ENCODE measurements around the gene RALA. TPM values are rescaled to one million over a fixed set of nuclear protein-coding genes. Genes with fewer than 3 reads are reported as not detected.
"Not testable (repeated sequence)": the region's sequence is repeated elsewhere in the genome, so short reads cannot be mapped to it uniquely, and the experiment has no call there.

RALA gene
- total RNA-seq, 2 donors from 2014 or later: 22.1 to 23.7 TPM

DNA sequence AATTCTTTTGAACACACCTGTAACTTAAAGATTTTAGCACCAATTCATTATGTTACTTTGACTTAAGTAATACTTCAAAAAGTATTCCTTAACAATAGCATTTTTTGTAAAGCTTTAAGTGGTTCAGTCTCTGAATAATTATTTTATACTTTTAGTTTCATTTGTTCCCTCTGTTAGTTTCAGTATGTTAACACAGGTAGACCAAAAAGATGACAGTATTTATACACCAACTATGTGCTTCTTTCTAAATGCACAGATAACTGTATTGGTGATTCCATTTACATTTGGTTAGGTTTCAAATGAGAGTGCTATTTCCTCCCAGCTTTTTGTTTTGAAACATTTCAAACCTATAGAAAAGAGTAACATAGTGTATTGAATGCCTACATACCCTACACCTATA is 14.0 kb downstream of the RALA start:
- intact Hi-C loops (cut with DNase I): no loop called here
- no peak for DNase-seq (ENCODE audit: low spot score)

DNA sequence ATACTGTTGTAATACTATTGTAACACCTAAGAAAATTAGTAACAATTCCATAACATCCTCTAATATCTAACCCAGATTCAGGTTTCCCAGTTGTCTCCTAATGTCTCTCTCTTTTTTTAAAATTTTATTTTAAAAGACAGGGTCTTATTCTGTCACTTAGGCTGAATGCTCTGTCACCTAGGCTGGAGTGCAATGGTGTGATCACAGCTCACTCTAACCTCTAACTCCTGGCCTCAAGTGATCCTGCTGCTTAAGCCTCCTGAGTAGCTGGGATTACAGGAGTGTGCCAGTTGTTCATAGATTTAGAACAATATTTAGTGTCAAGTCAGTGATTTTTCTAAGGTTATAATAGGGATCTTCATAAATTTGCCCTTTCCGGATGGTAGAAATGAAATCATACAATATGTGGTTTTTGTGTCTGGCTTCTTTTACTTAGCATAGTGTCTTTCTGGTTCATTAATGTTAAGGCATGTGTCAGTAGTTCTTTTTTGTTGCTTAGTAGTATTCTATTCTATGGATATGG is 14.7 kb downstream of the RALA start:
- DNase-seq (ENCODE audit: low spot score): no peak
- intact Hi-C loops (cut with DNase I): no loop called here

DNA sequence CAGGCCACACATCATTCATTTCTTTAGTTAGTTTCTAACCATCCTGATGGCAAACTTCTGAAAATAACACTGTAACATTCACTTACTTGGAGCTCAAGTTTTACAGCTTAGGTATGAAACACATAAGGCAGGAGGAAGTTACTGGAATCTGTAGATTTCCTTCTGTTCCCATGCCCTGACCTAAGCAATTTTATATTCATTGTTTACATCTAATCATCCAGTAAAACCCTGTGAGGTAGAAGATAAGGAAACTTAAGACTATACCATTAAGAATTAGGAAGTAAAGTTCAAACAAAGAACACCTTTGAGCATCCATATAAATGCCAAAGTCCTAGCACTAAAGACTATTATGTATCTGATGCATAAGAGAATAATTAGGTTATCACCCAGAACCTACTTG is 19.5 kb downstream of the RALA start:
- DNase-seq (ENCODE audit: low spot score): no peak
- intact Hi-C loops (cut with DNase I): no loop called here

DNA sequence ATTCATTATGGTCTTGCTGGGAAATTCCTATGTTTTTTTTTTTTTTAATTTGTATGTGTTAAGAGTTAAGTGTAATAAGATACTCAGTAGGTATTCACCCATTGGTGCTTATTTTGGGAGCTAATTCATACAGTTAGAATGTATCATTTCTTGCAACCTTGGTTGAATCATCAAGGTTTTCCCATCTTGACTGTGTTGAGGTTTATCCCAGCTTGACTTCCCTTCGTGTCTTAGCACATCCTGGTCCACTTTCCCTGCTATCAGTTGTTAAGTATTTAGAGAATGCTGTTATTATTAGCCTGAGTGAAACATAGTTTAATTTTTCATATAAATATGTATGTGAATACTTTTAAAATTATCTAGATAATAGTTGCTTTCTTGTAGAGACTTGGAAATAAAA is 20.8 kb downstream of the RALA start:
- no peak for DNase-seq (ENCODE audit: low spot score)
- intact Hi-C loops (cut with DNase I): no loop called here

DNA sequence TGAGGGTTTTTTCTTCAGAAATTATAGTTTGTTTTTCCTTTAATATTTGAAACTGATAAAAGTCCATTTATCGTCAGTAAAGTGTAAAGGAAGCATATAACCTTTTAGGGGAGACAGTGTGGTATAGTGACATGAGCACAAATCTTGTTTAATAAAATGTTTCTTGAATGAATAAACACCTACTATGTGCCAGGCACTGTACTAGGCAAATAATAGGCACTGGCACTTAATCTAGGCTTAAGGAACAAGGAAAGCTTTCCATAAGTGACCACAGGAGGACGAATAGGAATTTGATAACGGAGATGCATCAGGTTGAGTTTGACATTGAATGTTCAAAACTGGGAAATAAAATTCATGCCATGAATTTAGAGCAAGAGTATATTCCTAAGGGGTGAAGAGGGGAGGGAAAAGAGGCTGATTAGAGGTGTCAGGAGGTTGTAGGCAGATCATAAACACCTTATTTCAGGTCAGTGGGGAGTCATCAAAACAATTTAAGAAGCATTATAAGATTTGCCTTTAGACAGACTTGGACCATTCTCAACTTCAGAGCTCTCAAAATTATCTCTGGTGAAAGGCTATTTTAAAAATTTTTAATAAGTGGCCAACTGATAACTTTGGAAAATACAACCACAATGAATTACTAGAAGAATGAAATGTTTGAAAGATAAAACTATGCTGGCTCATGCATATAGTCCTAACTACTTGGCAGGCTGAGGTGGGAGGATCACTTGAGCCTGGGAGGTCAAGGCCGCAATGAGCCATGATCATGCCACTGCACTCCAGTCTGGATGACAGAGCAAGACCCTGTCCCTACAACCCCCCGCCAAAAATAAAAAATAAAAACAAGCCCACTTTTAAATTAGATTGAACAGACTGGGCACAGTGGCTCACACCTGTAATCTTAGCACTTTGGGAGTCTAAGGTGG is 22.4 kb downstream of the RALA start:
- no peak for DNase-seq (ENCODE audit: low spot score)
- intact Hi-C loops (cut with DNase I): no loop called here

DNA sequence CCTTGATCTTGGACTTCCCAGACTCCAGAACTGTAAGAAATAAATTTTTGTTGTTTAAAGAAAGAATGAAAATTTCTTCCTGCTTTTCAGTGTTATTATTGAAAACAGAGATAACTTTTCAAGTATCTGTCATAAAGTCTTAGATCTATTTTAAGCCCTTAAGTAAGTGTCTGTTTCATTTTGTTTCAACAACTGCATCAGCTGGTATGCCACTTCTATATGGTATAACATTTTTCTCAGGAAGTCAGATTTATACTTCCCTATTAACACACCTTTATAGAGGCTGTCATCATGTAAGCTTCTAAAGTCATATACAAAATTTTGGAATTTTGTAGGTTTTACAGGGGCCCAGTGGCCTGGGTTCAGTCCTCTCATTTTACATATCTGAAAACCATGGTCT is 24.4 kb downstream of the RALA start:
- intact Hi-C loops (cut with DNase I): no loop called here
- no peak for DNase-seq (ENCODE audit: low spot score)

DNA sequence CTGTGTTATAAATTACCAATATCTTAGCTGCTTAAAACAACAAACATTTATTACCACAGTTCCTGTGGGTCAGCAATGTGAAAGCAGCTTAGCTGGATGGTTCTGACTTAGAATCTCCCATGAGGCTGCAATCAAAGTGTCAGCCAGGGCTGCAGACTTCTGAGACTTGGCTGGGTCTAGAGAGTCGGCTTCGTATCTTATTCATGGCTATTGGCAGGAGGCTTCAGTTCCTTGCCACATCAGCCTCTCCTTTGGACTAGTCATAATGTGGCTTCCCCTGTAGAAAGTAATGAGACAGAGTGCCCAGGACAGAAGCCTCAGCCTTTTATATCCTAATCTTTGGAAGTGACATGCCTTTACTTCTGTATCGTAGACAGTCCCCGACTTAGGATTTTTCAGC is 27.3 kb downstream of the RALA start:
- no peak for DNase-seq (ENCODE audit: low spot score)

DNA sequence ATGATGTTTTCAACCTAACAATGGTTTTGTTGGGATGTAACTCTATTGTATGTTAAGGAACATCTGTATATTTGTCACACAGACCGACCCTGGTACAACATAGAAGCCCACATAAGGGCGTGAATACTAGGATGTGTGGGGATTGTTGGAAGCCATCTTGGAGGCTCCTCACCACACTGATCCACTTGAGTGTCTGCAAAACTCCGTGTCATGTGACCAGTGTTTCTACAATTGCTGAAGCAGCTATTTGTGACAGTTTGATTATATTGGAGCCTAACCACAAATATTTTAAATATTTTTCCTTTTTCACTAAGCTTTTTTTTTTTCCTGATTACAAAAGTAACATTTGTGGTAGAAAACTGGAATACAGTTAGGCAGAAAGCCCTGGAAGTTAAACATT is 27.9 kb downstream of the RALA start:
- no peak for DNase-seq (ENCODE audit: low spot score)
- intact Hi-C loops (cut with DNase I): no loop called here

More for the DNA sequence above, 27.3 kb downstream of the RALA start:
- intact Hi-C loops (cut with DNase I): no loop called here

DNA sequence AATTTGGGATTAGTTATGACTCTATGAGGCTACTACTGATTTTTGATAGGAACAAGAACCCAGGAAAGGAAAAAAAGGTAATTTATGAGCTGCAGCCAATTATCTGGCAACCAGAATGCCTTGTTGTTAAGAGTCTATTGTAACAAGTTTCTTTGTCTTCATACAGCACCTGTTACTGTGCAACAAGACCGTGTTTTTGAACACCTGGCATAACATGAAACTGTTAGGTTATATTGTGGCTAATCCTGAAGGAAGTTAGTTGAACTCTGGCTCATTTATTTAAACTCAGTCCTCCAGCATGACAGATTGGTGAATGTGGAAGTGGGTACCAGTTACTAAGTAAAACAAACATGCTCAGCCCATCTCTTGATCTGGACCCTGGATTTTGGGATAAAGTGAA is 33.0 kb downstream of the RALA start:
- DNase-seq (ENCODE audit: low spot score): no peak
- intact Hi-C loops (cut with DNase I): no loop called here

DNA sequence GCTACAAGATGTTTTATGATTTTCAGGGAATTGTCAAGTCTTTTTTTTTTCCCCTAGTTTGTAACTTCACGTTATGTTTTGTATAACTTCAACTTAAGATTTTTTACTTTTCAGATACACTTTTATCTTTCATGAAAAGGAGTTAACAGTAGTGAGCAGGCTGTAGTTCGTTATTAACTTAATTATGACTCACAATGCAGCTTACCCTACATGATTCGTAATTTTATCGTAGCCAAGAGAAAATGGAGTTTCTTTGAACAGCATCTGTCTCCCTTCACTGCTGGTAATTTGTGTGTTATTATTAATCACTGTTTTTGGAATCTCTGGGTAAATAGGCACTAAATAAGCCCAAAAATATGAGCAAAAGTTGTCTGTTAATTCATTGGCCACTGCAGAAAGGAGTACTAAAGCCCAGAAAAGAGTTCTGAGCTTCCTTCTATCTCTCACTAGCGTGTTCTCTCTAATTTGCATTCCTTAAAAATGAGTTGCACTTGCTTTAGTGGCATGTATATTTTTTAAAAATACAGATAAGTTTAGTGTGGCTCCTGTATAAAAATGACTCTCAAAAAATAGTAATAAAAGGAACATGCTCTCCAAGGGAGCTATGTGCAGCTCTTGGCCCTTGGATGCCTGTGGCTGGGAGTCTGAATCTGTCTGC is 36.1 kb downstream of the RALA start:
- intact Hi-C loops (cut with DNase I): no loop called here
- DNase-seq (ENCODE audit: low spot score): no peak

DNA sequence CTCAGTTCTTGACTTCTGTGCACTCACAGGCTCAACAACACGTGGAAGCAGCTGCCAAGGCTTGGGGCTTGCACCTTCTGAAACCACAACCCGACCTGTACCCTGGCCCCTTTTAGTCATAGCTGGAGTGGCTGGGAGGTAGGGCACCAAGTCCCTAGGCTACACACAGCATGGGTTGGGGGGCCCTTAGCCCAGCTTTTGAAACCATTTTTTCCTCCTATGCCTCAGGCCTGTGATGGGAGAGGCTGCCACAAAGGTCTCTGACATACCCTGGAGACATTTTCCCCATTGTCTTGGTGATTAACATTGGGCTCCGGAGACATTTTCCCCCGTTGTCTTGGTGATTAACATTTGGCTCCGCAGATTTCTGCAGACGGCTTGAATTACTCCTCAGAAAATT is 38.6 kb downstream of the RALA start:
- DNase-seq (ENCODE audit: low spot score): no peak
- intact Hi-C loops (cut with DNase I): no loop called here

DNA sequence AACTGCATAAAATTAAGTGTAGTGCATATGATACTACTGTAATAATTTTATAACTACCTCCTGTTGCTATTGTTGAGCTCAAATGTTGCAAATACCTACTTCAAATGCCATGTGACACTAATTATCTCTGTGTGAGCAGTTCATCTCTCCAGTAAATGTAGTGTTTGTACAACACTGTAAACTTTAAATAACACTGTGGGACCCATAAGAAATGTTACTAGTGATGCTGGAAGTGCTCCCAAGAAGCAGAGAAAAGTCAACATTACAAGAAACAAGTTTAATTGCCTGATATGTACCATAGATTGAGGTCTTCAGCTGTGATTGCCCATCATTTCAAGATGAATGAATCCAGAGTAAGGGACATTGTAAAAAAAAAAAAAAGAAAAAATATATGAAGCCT is 39.9 kb downstream of the RALA start:
- intact Hi-C loops (cut with DNase I): no loop called here

DNA sequence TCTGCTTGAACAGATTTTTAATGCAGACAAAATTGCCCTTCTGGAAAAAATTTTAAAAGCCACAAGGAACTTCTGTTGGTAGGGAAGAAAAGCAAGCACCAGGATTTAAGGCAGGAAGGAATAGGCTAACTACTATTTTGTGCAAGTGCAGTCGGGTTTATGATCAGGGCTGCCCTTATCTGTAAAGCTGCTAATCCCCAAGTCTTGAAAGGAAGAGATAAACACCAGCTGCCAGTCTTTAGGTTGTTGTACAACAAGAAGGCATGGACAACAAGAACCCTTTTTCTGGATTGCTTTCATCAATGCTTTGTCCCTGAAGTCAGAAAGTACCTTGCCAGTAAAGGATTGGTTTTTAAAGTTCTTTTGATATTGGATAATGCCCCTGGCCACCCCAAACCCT is 40.7 kb downstream of the RALA start:
- intact Hi-C loops (cut with DNase I): no loop called here
- no peak for DNase-seq (ENCODE audit: low spot score)

More for the DNA sequence above, 39.9 kb downstream of the RALA start:
- no peak for DNase-seq (ENCODE audit: low spot score)

DNA sequence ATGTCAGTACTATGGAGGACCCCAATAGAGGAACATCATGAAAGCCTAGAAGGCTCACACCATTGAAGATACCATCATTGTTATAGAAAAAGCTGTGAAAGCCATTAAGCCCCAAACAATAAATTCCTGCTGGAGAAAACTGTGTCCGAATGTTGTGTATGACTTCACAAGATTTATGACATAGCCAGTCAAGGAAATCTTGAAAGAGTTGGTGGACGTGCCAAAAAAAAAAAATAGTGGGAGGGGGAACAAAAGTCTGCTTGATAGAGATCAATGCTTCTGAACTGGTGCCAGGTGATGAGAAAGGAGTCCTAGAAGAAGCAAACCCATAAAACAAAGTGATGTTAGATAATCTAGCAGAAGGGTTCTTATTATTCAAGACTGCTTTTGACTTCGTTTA is 41.2 kb downstream of the RALA start:
- intact Hi-C loops (cut with DNase I): no loop called here
- no peak for DNase-seq (ENCODE audit: low spot score)

DNA sequence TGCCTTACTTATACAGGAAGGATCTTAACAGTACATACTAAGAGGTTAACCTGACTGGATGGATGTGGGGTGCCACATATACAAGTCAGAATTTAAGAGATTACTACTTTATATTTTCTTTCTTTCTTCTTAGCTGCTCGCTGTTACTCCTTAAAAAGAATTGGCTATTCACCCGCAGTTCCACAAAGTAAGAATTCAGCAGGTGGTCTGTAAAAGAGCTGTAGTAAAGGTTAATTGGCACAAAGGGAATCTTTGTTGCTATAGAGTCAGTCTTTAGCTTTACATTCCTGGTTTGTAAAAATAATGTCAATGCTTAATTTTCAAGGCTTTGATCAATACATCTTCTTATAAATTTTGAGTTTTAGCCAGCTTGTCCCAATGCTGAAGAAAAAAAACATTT is 43.2 kb downstream of the RALA start:
- intact Hi-C loops (cut with DNase I): no loop called here
- DNase-seq (ENCODE audit: low spot score): no peak

DNA sequence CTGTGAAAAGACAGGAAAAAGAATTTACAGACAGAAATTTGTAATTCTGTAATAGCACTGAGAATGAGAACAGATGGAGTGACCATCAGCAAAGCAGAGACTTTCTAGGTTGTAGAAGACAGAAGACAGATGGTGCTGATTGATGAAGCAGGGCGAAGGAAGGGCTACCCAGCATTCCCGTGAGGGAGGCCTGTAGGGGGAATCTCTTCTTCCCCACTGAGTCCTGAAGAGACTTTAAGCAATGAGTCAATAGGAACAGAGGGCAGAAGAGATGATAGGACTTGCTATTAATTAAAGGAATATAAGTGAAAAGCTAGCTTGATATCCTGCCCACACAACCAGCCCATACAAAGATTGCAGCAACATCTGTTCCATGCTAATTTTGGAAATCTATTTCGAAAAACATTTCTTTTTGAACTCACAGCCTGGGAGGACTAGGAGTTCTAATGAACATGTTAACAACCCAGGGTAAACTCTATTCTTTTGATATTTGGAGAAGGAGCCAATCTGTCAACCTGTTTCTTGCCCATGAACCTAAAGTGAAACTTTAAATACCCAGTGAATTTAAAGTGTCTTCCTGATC is 44.1 kb downstream of the RALA start:
- intact Hi-C loops (cut with DNase I): no loop called here
- no peak for DNase-seq (ENCODE audit: low spot score)

DNA sequence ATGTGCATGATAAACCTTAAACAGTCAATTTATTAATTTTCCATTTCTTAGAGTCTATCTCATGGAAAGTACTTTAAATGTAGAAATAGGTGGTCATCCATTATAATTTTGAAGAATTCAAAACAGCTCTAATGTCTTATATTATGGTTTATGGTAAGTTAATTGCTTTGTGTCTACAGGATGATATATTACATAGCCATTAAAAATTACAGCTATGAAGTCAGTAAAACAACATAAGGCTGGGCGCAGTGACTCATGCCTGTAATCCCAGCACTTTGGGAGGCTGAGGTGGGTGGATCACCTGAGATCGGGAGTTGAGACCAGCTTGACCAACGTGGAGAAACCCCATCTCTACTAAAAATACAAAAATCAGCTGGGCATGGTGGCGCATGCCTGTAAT is 44.9 kb downstream of the RALA start:
- intact Hi-C loops (cut with DNase I): not testable (repeated sequence)

DNA sequence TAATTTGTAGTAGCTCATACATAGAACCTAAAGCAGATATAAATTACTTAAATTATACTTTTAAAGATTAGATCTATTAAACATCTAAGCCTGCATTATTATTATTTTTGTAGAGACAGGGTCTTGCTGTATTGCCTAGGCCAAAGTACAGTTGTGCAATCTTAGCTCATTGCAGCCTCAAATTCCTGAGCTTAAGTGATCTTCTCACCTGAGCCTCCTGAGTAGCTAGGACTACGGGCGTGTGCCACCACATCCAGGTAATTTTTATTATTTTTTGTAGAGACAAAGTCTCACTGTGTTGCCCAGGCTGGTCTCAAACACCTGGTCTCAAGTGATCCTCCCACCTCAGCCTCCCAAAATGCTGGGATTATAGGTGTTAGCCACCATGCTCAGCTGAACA is 46.7 kb downstream of the RALA start:
- DNase-seq (ENCODE audit: low spot score): no peak
- intact Hi-C loops (cut with DNase I): no loop called here

More for the DNA sequence above, 44.9 kb downstream of the RALA start:
- DNase-seq (ENCODE audit: low spot score): not testable (repeated sequence)

DNA sequence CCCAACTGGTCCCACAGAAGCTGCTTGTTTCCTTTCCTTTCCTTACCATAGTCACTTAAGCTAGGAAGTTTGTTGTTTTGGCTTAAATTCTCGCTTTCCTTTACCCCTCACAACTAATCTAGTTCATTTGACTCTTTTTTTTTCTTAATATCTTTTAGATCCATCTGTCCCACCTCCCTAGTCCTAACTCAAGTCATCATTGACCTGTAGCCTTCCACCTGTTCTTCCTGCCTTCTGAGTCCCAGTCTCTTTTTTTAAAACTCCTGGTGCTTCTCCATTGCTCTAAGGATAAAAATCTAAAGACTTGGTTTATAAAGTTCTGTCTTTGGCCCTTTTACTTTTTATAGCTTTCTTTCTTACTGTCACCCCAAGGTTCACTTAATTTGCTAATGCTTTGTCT is 47.6 kb downstream of the RALA start:
- no peak for DNase-seq (ENCODE audit: low spot score)
- intact Hi-C loops (cut with DNase I): no loop called here

DNA sequence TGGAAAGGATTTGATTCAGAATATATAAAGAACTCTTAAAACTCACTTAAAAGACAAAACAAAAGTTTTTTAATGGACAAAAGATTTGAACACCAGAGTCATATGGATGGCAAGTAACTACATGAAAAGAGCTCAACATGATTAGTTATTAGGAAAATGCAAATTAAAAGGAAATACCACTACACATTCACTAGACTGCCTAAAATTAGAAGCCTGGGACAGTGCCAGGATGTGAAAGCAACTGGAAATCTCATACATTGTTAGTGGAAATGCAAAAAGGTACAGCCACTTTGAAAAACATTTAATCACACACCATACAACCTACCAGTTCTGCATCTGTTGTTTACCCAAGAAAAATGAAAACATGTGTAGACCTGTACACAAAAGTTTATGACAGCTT is 48.8 kb downstream of the RALA start:
- intact Hi-C loops (cut with DNase I): no loop called here
- DNase-seq (ENCODE audit: low spot score): no peak
